Lung (tissue), 12 donors: ENCODE data around the gene CNTNAP2. TPM values are rescaled to one million over a fixed set of nuclear protein-coding genes. Genes with fewer than 3 reads are reported as not detected.

Experiments used
- ATAC-seq: fragments of 200-7000 bp; cut with Tn5 transposase; one replicate; pipeline ENCODE4 v1.9.1; 2020; ENCODE audit warnings: moderate number of reproducible peaks; ENCODE audit not compliant: insufficient read depth, low FRiP score
- DNase-seq, 3 donors: peaks; one replicate each; pipeline ENCODE4 v3.0.0-alpha.2; 2013 to 2017
- H3K27ac ChIP-seq, 2 donors: one replicate each; pipeline ENCODE4 v1.5.1; 2013; ENCODE audit warnings: mild to moderate bottlenecking in 2 of 2, moderate library complexity in 2 of 2, control low read depth in 1 of 2, inconsistent platforms in 1 of 2, low read depth in 1 of 2, low read length in 1 of 2
- H3K27me3 ChIP-seq, 3 donors: one replicate each; pipeline ENCODE4 v1.5.1; 2013; ENCODE audit warnings: low read length in 2 of 3; ENCODE audit not compliant: control insufficient read depth in 3 of 3, insufficient read depth in 3 of 3
- H3K36me3 ChIP-seq, 4 donors: one replicate each; pipeline ENCODE4 v1.5.1; 2013; ENCODE audit warnings: low read length in 4 of 4, mild to moderate bottlenecking in 1 of 4, moderate library complexity in 1 of 4; ENCODE audit not compliant: control insufficient read depth in 4 of 4, insufficient read depth in 4 of 4
- H3K4me1 ChIP-seq, 5 donors: one replicate each; pipeline ENCODE4 v1.5.1; 2013; ENCODE audit warnings: low read length in 5 of 5, mild to moderate bottlenecking in 2 of 5, moderate library complexity in 1 of 5; ENCODE audit not compliant: control insufficient read depth in 5 of 5, insufficient read depth in 5 of 5
- H3K4me3 ChIP-seq: one replicate; pipeline ENCODE4 v1.5.1; 2013; ENCODE audit warnings: mild to moderate bottlenecking, control low read depth, moderate library complexity
- H3K9ac ChIP-seq, 2 donors: one replicate each; pipeline ENCODE4 v1.5.1; 2013; ENCODE audit warnings: low read length in 2 of 2, control low read depth in 1 of 2; ENCODE audit not compliant: insufficient read depth in 1 of 2
- H3K9me3 ChIP-seq, 4 donors: one replicate each; pipeline ENCODE4 v1.5.1; 2013; ENCODE audit warnings: low read length in 3 of 4, mild to moderate bottlenecking in 1 of 4, moderate library complexity in 1 of 4; ENCODE audit not compliant: control insufficient read depth in 4 of 4, insufficient read depth in 3 of 4
- WGBS, 2 donors: extraction: QIAGEN DNeasy Blood & Tissue Kit; methylation state at CpG; one replicate each; pipeline ENCODE4 v1.1.7; 2013; 5-methylcytosine and 5-hydroxymethylcytosine counted together
- polyA plus RNA-seq, 2 donors: library from polyadenylated mRNA; stranded (reverse); fragments of 200-250 nt; gene quantifications; one replicate each; pipeline ENCODE4 v1.2.1, GENCODE V29; 2013
- total RNA-seq, 2 donors: library from RNA; depleted of rRNA in 1 of 2; stranded (reverse); fragments of >200 nt in 1 of 2; gene quantifications; one replicate each; pipeline ENCODE4 v1.2.1, GENCODE V29; 2014 to 2021
- TF ChIP-seq, protein P1 (sequence below): IDR thresholded peaks from 2 replicates; pipeline ENCODE4 v1.5.1; 2012; ENCODE audit warnings: mild to moderate bottlenecking; ENCODE audit errors: control extremely low read depth, extremely low read depth
- donor health status: control.
- donor health status: control.
- donor health status: Bipolar disorder and iron deficiency.
- donor health status: healthy.
- donor health status: DM: yes; HTN: yes; CAD: no.

CNTNAP2 gene
- total and polyA plus RNA-seq, 4 donors, result 0.18 to 45.3 (median 0.52) TPM

DNA sequence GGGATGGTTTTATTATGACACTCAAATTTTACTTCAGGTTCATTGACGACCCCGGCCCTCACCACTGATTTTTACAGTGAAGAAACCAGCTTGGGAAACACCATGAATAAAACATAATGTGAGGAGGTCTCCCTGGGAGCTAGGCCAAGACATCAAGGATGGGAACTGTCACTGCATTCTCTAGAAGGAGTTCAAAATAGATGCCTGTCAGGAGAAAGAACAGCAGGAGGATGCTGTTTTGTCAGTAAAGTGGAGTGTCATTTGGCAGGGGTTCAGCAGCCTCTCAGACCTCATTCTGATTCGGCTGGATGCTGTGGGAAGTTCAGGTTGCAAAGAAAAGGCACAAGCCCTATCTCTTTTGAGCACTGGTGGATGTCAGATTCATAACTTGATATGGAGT lies 2113.7 kb downstream of the CNTNAP2 start:
- no peak overlapping the region for H3K4me3 ChIP-seq
- DNase-seq (no peak), ATAC-seq (no peak)
- H3K27ac ChIP-seq, result no peak overlapping the region
- H3K4me1 ChIP-seq, result no peaks in the 10 kb centered on the region
- no peaks in the 10 kb centered on the region for H3K27me3 ChIP-seq
- 71 to 81% methylated on average over 3 of the region's 3 CpGs for WGBS, 2 donors
- TF ChIP-seq, protein P1, sequence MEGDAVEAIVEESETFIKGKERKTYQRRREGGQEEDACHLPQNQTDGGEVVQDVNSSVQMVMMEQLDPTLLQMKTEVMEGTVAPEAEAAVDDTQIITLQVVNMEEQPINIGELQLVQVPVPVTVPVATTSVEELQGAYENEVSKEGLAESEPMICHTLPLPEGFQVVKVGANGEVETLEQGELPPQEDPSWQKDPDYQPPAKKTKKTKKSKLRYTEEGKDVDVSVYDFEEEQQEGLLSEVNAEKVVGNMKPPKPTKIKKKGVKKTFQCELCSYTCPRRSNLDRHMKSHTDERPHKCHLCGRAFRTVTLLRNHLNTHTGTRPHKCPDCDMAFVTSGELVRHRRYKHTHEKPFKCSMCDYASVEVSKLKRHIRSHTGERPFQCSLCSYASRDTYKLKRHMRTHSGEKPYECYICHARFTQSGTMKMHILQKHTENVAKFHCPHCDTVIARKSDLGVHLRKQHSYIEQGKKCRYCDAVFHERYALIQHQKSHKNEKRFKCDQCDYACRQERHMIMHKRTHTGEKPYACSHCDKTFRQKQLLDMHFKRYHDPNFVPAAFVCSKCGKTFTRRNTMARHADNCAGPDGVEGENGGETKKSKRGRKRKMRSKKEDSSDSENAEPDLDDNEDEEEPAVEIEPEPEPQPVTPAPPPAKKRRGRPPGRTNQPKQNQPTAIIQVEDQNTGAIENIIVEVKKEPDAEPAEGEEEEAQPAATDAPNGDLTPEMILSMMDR, result no peak
- no peaks in the 10 kb centered on the region for H3K36me3 ChIP-seq
- H3K9ac ChIP-seq, result no peak overlapping the region
- no peaks in the 10 kb centered on the region for H3K9me3 ChIP-seq

DNA sequence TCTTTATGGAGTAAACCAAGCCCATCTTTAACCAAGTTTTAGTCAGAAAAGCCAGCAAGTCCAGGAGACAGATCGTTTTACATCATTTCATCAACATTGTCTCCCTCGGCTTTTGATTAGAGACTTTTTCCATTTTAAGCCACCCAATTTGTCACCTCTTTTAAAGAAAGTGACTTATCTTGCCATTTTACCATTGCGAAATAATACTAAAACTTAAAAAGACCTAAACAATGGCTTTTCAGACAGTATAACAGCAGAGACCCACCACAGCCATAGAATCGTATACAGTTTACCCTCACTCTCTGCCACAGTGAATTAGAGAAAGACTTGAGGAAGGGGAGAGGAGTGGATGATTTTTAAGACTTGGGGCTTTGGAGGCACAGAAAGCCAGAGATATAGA lies 2114.3 kb downstream of the CNTNAP2 start:
- Histone ChIP-seq H3K27ac (no peak overlapping the region), H3K9ac (no peak overlapping the region), H3K9me3 (no peaks in the 10 kb centered on the region), H3K27me3 (no peaks in the 10 kb centered on the region), H3K4me1 (no peaks in the 10 kb centered on the region), H3K36me3 (no peaks in the 10 kb centered on the region), H3K4me3 (no peak overlapping the region)
- WGBS, 2 donors, result 86 to 91% methylated on average over 4 of the region's 4 CpGs
- ATAC-seq (no peak), DNase-seq (no peak)
- TF ChIP-seq, protein P1, result no peak

DNA sequence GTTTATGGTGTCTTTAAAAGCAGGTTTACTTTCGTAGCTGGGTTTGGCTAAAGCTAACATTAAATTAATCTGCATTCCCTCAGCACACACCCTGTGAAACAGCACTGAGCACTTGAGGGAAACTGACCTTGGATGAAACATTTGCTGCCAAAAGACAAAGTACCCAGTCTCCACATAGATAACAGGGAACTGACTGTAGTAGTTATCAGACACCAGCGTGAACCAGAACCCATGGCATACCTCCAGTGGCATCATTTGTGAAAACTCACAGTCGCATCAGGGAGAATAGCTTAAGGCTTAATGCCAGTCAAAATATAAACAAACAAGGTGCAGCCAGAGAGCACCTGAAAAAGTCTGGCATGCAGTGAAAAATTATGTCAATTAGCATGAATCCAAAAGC lies 2116.2 kb downstream of the CNTNAP2 start:
- WGBS, 2 donors, result 72 to 83% methylated on average over 3 of the region's 3 CpGs
- TF ChIP-seq, protein P1, result no peak
- Histone ChIP-seq H3K27ac (no peak overlapping the region), H3K27me3 (no peaks in the 10 kb centered on the region), H3K9me3 (no peaks in the 10 kb centered on the region), H3K36me3 (no peaks in the 10 kb centered on the region), H3K4me1 (no peaks in the 10 kb centered on the region), H3K4me3 (no peak overlapping the region), H3K9ac (no peak overlapping the region)
- ATAC-seq (no peak), DNase-seq (no peak)

DNA sequence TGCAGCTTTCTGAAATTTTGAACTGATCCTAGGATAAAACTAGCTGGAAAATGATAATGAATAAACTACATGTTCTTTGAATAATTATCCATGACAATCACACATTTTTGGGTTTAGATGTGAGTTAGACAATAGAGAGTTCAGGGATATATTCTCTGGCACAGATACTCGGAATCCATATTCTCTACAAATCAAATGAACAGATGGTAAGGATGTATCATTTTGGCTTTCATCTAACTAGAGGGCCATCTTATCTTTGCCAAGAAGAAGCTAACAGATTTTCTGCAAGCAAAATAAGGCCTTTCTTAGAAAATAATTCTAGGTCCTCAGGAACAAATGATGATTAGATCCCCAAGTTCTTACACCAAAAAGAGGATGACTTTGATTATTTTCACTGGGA lies 2118.1 kb downstream of the CNTNAP2 start:
- Histone ChIP-seq H3K4me3 (no peak overlapping the region), H3K27me3 (no peaks in the 10 kb centered on the region), H3K4me1 (no peaks in the 10 kb centered on the region), H3K9ac (no peak overlapping the region), H3K9me3 (no peaks in the 10 kb centered on the region), H3K36me3 (no peaks in the 10 kb centered on the region), H3K27ac (no peak overlapping the region)
- ATAC-seq (no peak), DNase-seq (no peak)
- TF ChIP-seq, protein P1, result no peak
- WGBS, 2 donors, result 83 to 86% methylated on average over 1 of the region's 1 CpG
